GM19099 (cell line): Measurements from ENCODE around the gene GET3.
A peak's percentile ranks its signal among the peaks of the same experiment; 100 is the strongest.

Experiments used
- POLR2A ChIP-seq: IDR thresholded peaks from 3 replicates; pipeline ENCODE4 v1.6.1; 2011; ENCODE audit warnings: low read depth; ENCODE audit not compliant: insufficient read length; ENCODE audit errors: extremely low read depth

Gene GET3

DNA sequence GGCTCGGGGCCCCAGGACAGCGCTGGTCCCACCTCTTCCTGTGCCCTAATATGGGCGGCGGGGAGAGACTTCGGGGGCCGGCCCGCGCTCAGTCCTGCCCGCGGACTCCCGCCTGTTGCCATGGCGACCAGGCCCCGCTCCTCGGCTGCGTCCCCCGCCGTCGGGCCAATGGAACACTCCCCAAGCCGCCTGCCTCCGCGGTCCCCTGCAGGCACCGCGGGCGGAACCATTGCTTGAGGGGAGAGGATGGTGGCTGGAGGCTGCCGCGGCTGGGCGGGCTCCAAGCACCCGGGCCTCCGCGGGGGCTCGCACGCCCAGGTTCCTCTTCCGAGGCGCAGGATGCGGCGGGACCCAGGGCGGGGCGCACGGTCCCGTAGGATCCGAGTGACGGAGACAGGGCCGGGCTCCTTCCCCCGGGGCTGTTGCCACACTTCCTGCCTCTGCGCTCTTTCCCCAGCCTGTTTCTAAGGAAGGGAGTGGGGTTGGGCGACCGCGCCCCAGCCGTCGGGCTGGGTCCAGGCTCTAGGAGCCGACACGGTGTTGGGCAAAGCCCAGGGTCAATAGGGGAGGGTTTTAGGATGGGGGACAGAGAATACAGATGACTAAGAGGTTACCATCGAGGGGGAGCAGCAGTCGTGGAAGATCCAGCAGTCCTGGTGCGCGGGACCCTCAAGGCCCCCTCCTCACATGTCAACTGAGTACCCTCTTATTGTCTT lies 52.8 kb downstream of the GET3 start:
- TF ChIP-seq POLR2A, result no peak

DNA sequence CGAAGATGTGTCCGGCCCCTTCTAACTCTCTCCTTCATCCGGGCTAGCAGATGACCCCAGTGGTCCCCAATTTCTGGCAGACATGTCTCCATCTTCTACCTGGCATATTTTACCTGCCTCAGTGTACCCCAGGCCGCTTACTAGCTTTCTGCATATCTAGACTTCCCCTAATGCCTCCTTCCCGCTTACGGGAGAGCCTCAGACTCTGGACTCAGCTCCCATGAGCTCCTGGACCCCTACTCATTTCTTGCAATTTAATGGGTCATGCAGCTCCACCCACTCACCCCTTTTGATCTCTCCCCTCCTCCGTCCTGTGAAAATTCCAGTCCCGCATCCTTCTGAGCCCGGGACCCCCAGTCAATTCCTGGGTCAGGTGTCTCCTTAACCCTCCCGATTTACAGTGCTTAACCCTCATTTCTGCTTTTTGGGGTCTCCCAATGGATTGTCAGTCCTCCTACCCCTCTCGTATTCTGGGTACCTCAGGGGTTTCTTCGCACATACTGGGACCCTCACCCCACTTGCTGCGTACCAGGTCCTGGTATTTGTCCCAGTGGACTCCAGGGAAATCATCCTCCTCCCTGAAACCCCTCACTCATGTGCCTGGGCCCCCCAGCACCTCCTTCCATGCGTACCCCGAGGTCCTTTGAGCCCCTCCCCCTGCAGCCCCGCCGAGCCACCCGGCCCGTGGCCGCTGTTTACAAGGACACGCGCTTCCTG lies 53.5 kb downstream of the GET3 start:
- no peak for TF ChIP-seq POLR2A

DNA sequence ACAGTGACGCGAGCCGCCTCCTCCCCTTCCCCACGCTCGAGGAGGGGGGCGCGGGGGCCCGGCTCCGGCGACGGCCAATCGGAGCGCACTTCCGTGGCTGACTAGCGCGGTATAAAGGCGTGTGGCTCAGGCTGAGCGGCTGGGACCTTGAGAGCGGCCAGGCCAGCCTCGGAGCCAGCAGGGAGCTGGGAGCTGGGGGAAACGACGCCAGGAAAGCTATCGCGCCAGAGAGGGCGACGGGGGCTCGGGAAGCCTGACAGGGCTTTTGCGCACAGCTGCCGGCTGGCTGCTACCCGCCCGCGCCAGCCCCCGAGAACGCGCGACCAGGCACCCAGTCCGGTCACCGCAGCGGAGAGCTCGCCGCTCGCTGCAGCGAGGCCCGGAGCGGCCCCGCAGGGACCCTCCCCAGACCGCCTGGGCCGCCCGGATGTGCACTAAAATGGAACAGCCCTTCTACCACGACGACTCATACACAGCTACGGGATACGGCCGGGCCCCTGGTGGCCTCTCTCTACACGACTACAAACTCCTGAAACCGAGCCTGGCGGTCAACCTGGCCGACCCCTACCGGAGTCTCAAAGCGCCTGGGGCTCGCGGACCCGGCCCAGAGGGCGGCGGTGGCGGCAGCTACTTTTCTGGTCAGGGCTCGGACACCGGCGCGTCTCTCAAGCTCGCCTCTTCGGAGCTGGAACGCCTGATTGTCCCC lies 54.2 kb downstream of the GET3 start, which contains the start of gene JUNB:
Gene JUNB, plus strand, starts transcription at position 142 of the 706 bp plus-strand sequence. Its CDS starts 286 bp downstream, at position 428.
- TF ChIP-seq POLR2A, result peak; percentile 100

DNA sequence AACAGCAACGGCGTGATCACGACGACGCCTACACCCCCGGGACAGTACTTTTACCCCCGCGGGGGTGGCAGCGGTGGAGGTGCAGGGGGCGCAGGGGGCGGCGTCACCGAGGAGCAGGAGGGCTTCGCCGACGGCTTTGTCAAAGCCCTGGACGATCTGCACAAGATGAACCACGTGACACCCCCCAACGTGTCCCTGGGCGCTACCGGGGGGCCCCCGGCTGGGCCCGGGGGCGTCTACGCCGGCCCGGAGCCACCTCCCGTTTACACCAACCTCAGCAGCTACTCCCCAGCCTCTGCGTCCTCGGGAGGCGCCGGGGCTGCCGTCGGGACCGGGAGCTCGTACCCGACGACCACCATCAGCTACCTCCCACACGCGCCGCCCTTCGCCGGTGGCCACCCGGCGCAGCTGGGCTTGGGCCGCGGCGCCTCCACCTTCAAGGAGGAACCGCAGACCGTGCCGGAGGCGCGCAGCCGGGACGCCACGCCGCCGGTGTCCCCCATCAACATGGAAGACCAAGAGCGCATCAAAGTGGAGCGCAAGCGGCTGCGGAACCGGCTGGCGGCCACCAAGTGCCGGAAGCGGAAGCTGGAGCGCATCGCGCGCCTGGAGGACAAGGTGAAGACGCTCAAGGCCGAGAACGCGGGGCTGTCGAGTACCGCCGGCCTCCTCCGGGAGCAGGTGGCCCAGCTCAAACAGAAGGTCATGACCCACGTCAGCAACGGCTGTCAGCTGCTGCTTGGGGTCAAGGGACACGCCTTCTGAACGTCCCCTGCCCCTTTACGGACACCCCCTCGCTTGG lies 55.0 kb downstream of the GET3 start:
- TF ChIP-seq POLR2A, result peak; percentile 72

DNA sequence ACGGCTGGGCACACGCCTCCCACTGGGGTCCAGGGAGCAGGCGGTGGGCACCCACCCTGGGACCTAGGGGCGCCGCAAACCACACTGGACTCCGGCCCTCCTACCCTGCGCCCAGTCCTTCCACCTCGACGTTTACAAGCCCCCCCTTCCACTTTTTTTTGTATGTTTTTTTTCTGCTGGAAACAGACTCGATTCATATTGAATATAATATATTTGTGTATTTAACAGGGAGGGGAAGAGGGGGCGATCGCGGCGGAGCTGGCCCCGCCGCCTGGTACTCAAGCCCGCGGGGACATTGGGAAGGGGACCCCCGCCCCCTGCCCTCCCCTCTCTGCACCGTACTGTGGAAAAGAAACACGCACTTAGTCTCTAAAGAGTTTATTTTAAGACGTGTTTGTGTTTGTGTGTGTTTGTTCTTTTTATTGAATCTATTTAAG lies 55.6 kb downstream of the GET3 start:
- no peak for TF ChIP-seq POLR2A

DNA sequence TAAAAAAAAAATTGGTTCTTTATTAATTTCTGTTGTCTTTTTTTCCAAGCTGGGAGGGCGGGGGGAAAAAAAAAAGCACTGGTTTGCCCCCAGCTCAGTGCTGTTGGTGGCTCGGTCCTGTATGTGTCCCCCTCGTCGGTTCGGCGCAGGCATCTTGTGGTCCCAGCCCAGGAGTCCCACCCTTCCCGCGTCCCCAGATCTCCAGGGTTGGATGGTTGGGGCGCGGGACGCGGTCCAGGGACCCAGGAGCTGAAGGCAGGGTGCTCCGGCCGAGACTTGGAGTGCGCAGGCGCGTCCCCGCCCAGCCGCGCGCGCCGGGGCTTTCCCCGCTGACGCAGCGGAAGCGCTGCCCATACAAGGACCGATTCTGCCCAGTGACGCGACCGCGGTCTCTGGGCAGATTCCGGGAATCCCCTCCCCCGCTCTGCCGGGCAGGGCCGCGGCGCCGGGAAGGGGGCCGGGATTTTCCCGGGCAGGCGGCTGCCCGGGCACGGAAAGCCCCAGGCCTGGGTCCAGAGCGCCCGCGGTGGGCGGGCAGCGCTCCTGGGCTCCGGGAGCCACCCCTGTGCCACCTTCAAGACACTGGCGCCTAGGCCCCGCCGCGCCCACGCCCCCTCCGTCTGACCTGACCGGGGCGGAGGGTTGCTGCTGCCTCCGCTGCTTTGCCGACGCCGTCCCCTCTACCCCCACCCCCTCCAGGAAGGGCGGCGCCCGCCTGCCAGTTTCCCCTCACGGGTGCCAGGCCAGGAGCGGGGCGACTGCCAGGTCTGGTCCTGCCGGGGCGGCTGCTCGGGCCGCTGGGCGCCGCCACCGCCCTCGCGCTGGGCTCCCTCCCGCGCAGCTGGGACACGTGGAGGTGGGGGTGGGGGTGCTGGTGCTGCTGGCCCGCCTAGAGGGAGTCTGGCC lies 56.2 kb downstream of the GET3 start:
- peak; percentile 70 for TF ChIP-seq POLR2A

DNA sequence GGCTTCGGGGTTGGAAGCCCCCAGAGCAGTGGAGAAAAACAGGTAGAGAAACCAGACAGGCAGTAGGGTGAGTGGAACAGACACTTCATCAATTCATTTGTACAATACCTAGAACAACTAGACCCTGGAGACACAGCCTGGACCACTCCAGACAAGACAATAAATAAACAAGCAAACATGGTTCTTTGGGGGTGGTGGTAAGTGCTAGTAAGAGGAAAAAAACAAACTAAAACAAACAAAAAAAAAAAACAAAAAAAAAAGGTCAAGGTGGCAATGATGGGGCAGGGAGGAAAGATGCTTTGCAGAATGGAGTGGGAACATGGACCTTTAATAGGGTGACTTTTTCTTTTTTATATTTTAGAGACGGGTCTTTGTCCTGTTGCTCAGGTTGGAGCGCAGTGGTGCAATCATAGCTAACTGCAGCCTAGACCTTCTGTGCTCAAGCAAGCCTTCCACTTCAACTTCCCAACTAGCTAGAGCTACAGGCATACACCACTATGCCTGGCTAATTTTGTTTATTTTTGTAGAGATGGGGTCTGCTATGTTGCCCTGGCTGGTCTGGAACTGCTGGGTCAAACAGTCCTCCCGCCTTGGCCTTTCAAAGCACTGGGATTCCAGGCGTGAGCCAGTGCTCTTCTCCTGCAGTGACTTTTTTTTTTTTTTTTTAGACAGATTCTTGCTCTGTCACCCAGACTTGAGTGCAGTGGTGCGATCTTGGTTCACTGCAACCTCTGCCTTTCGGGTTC lies 57.1 kb downstream of the GET3 start:
- TF ChIP-seq POLR2A, result no peak

DNA sequence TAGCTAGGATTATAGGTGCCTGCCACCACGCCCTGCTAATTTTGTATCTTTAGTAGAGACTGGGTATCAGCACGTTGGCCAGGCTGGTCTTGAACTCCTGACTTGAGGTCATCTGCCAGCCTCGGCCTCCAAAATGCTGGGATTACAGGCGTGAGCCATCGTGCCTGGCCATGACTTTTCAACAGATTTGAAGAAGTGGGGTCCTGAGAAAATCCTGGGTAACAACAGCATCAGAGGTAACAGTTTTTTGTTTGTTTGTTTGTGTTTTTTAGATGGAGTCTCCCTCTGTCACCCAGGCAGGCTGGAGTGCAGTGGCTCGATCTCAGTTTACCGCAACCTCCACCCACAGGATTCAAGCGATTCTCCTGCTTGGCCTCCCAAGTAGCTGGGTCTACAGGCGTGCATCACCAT lies 57.7 kb downstream of the GET3 start:
- TF ChIP-seq POLR2A, result no peak

DNA sequence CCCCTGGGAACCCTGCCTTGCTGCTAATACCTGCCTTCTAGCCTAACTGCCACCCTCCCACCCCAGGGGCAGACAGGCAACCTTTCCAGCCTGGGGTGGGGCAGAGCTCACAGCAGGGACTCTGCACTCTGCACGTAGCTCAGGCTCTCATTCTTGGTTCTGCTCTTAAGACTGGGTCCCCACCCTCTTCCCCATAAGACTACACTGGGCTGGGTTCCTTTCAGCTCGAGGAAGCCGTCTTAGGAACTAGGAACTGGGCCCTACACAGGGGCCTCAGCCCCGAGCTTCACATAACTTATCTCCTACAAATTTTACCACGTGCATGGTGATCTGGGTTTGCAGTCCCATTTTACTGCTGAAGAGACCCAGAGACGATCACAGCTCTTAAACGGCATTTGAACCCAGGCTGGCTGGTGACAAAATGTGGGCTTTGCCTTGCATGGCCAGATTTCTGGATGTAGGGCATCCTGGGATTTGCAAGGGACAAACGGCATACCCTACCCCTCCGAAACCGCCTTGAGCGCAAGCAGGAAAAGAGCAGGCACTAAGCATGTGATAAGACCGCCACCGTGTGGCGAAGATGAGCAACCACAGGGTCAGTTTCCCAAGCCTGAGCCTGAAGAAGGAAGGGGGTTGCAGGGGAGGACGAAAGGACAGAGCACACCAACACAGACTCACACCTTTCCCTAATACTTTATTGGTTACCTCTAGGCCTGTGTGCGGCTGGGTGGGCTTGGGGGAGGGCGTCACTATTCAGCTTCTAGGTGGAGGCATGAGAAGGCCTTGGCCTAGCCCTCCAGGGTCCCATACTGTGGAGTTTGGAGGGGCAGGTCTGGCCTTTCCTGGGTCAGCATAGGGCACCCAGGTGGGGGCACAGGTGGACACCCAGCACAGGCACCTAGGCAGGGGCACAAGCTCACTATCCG lies 59.1 kb downstream of the GET3 start:
- no peak for TF ChIP-seq POLR2A

DNA sequence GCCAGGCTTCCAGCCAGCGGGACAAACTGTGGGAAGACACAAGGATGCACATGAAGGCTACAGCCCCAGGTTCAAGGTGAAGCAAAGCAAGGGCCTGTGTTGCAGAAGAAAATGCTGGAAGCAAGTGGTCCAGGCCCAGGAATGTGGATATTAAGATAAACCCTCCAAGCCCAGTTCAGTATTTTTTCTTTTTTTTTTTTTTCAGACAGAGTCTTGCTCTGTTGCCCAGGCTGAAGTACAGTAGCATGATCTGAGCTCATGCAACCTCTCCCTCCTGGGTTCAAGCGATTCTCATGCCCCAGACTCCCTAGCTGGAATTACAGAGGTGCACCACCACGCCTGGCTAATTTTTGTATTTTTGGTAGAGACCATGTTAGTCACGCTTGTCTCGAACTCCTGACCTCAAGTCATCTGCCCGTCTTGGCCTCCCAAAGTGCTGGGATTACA lies 59.9 kb downstream of the GET3 start:
- TF ChIP-seq POLR2A, result no peak
